ENCODE data around the gene FBXL17.

DNA sequence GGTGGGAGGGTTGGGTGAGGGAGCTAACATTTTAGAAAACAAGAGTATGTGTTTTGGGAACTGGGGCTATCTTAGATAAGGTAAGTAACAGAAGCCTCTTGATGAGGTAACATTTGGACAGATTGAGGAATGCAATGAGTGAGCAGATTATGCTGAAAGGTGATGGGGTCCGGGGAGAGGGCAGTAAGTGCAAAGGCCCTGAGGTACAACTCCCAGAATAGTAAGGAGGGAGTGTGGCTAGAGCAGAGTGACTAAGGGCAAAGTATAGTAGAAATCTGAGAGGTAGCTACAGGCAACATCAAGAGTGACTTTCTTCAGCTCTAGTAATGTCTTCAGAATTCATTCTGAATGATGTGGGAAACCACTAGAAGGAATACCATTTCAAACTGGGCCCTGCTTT lies 38.9 kb upstream of the FBXL17 start:
- TF ChIP-seq, protein P1, sequence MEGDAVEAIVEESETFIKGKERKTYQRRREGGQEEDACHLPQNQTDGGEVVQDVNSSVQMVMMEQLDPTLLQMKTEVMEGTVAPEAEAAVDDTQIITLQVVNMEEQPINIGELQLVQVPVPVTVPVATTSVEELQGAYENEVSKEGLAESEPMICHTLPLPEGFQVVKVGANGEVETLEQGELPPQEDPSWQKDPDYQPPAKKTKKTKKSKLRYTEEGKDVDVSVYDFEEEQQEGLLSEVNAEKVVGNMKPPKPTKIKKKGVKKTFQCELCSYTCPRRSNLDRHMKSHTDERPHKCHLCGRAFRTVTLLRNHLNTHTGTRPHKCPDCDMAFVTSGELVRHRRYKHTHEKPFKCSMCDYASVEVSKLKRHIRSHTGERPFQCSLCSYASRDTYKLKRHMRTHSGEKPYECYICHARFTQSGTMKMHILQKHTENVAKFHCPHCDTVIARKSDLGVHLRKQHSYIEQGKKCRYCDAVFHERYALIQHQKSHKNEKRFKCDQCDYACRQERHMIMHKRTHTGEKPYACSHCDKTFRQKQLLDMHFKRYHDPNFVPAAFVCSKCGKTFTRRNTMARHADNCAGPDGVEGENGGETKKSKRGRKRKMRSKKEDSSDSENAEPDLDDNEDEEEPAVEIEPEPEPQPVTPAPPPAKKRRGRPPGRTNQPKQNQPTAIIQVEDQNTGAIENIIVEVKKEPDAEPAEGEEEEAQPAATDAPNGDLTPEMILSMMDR (IDR thresholded peaks at IDR 0.05 in 2 of 3, conservative IDR thresholded peaks at IDR 0.05 in 1 of 3; ENCODE audit: insufficient read depth in 2 of 3, low read depth in 1 of 3, low read length in 3 of 3) = no peak
- no peak for TF ChIP-seq VEZF1 (CRISPR knock-in tag; IDR thresholded peaks at IDR 0.05)
- TF ChIP-seq ZNF311 (CRISPR knock-in tag; IDR thresholded peaks at IDR 0.05) = no peak
- TF ChIP-seq IRF9 (tag; IDR thresholded peaks at IDR 0.05) = no peak
- no peak for TF ChIP-seq CC2D1A (IDR thresholded peaks at IDR 0.05)
- TF ChIP-seq ZNF24 (IDR thresholded peaks at IDR 0.05) = no peak

Data from K562 (cell line).